NCI-H524 (cell line): Measurements from ENCODE around the gene TXN.
A peak's percentile ranks its signal among the peaks of the same experiment; 100 is the strongest.
"Not testable (repeated sequence)": the region's sequence is repeated elsewhere in the genome, so short reads cannot be mapped to it uniquely, and the experiment has no call there.

ENCODE experiments used
- DNase-seq, 2 experiments: peaks; one replicate each; lab custom pipeline; 2025; lab: John Stamatoyannopoulos, UW

TXN gene

GRCh38 chr9:110257097-110257841 lies 962 bp upstream of the TXN start:
- DNase-seq = no peak

GRCh38 chr9:110255463-110256379 lies 586 bp downstream of the TXN start:
- DNase-seq = peak; percentile 61 to 64

- peak in 1 of 2 experiments; percentile 50 for DNase-seq
Observed at GRCh38 chr9:110255034-110255462, 1.3 kb downstream of the TXN start.

GRCh38 chr9:110254500-110254899 lies 1.8 kb downstream of the TXN start:
- no peak for DNase-seq

GRCh38 chr9:110252509-110253139 lies 3.7 kb downstream of the TXN start:
- no peak for DNase-seq

GRCh38 chr9:110251770-110252169 lies 4.5 kb downstream of the TXN start:
- not testable (repeated sequence) for DNase-seq

GRCh38 chr9:110251212-110251611 lies 5.1 kb downstream of the TXN start:
- no peak for DNase-seq

GRCh38 chr9:110249603-110250002 lies 6.7 kb downstream of the TXN start:
- DNase-seq = no peak

- DNase-seq = no peak
Observed at GRCh38 chr9:110248361-110248760, 7.9 kb downstream of the TXN start.

- DNase-seq = no peak
Observed at GRCh38 chr9:110246214-110246613, 10.1 kb downstream of the TXN start.

- DNase-seq = no peak
Observed at GRCh38 chr9:110244616-110245015, 11.7 kb downstream of the TXN start.

- DNase-seq = no peak
Observed at GRCh38 chr9:110241858-110242321, 14.4 kb downstream of the TXN start.

- no peak for DNase-seq
Observed at GRCh38 chr9:110241260-110241857, 14.9 kb downstream of the TXN start.

GRCh38 chr9:110240198-110240597 lies 16.1 kb downstream of the TXN start:
- no peak for DNase-seq

GRCh38 chr9:110228321-110228720 lies 28.0 kb downstream of the TXN start:
- no peak for DNase-seq

GRCh38 chr9:110224583-110224982 lies 31.7 kb downstream of the TXN start:
- DNase-seq = no peak

GRCh38 chr9:110220809-110221208 lies 35.5 kb downstream of the TXN start:
- DNase-seq = no peak

- peak; percentile 5 to 48 for DNase-seq
Observed at GRCh38 chr9:110217656-110218099, 38.6 kb downstream of the TXN start.

GRCh38 chr9:110214586-110215355 lies 41.5 kb downstream of the TXN start:
- DNase-seq = no peak

GRCh38 chr9:110214090-110214489 lies 42.2 kb downstream of the TXN start:
- no peak for DNase-seq

GRCh38 chr9:110213413-110214044 lies 42.8 kb downstream of the TXN start:
- no peak for DNase-seq
